ENCODE data around the gene SCT.

The SCT gene

DNA sequence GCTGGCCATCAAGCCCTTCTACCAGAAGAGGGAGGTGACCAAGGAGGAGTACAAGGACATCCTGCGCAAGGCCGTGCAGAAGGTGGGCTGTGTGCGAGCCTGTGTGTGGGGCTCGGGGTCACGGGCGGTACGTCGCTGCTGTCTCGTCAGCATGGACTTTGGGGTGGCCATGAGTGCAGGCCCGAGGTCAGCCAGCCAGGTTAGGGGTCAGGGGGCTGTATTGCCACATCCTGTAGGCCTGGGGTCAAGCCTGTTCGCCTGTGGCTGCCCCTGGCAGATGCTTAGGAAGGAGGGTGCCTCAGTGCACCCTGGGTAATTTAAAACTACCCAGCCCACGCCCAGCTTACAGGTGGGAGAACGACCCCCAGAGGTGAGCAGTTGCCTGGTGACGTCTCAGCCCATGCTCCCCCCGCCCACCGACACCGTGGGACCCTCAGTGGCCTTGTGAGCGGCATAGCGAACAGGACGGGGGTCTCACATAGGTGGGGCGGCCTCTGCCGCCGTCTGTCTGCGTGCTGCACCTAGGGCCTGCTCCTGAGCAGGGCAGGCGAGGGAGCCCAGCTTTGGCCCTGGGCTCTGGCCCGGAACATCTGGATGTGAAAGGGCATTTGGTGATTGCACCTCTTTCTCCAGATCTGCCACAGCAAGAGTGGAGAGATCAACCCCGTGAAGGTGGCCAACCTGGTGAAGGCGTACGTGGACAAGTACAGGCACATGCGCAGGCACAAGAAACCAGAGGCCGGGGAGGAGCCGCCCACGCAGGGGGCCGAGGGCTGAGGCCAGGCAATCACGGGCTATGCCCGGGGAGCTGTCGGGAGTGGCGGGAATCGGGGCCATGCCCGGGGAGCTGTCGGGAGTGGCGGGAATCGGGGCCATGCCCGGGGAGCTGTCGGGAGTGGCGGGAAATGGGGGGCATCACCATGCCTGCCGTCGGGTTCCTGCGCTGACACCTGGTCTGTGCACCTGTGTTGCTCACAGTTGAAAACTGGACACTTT lies 15.7 kb downstream of the SCT start:
- Histone ChIP-seq H3K36me3 (ENCODE audit: insufficient read depth, low read length) (peaks cover 69% of the 10 kb centered on the region), H3K9ac (ENCODE audit: low read length) (no peak overlapping the region)

GRCh38 chr11:610146-610801 lies 16.7 kb downstream of the SCT start:
- H3K9ac ChIP-seq (ENCODE audit: low read length): no peak overlapping the region
- H3K9me2 ChIP-seq (ENCODE audit: low read depth, low read length): no peaks in the 10 kb centered on the region
- H3K4me1 ChIP-seq (ENCODE audit: insufficient read depth, low read length, severe bottlenecking): peaks cover 23% of the 10 kb centered on the region
- H3F3A ChIP-seq (ENCODE audit: insufficient read depth, low read length): no peaks in the 10 kb centered on the region
- no peak overlapping the region for H3K4me3 ChIP-seq (ENCODE audit: low read depth, low read length, poor library complexity, severe bottlenecking)
- H2AFZ ChIP-seq (ENCODE audit: low read length): no peak overlapping the region
- no peak overlapping the region for H3K4me2 ChIP-seq (ENCODE audit: low read length)
- no peaks in the 10 kb centered on the region for H3K27me3 ChIP-seq (ENCODE audit: insufficient read depth, low read length)
- no peak overlapping the region for H3K27ac ChIP-seq (ENCODE audit: low read depth, low read length, poor library complexity, severe bottlenecking)
- peaks cover 79% of the 10 kb centered on the region for H3K36me3 ChIP-seq (ENCODE audit: insufficient read depth, low read length)
- TF ChIP-seq, protein P1, sequence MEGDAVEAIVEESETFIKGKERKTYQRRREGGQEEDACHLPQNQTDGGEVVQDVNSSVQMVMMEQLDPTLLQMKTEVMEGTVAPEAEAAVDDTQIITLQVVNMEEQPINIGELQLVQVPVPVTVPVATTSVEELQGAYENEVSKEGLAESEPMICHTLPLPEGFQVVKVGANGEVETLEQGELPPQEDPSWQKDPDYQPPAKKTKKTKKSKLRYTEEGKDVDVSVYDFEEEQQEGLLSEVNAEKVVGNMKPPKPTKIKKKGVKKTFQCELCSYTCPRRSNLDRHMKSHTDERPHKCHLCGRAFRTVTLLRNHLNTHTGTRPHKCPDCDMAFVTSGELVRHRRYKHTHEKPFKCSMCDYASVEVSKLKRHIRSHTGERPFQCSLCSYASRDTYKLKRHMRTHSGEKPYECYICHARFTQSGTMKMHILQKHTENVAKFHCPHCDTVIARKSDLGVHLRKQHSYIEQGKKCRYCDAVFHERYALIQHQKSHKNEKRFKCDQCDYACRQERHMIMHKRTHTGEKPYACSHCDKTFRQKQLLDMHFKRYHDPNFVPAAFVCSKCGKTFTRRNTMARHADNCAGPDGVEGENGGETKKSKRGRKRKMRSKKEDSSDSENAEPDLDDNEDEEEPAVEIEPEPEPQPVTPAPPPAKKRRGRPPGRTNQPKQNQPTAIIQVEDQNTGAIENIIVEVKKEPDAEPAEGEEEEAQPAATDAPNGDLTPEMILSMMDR (IDR thresholded peaks at IDR 0.05; ENCODE audit: low read length): no peak
- no peak for TF ChIP-seq EZH2 (IDR thresholded peaks at IDR 0.05; ENCODE audit: borderline replicate concordance, low read length)
- H3K79me2 ChIP-seq (ENCODE audit: insufficient read depth, low read length): no peaks in the 10 kb centered on the region
- H3K9me3 ChIP-seq (ENCODE audit: low read length): no peaks in the 10 kb centered on the region
- H4K20me1 ChIP-seq (ENCODE audit: insufficient read depth, low read length): no peaks in the 10 kb centered on the region

More for the DNA sequence above, 15.7 kb downstream of the SCT start:
- no peaks in the 10 kb centered on the region for H3K9me3 ChIP-seq (ENCODE audit: low read length)
- no peak overlapping the region for H2AFZ ChIP-seq (ENCODE audit: low read length)
- no peak overlapping the region for H3K27ac ChIP-seq (ENCODE audit: low read depth, low read length, poor library complexity, severe bottlenecking)
- H3K9me2 ChIP-seq (ENCODE audit: low read depth, low read length): no peaks in the 10 kb centered on the region
- peaks cover 28% of the 10 kb centered on the region for H3K4me1 ChIP-seq (ENCODE audit: insufficient read depth, low read length, severe bottlenecking)
- H4K20me1 ChIP-seq (ENCODE audit: insufficient read depth, low read length): no peaks in the 10 kb centered on the region
- H3K27me3 ChIP-seq (ENCODE audit: insufficient read depth, low read length): no peaks in the 10 kb centered on the region
- no peaks in the 10 kb centered on the region for H3K79me2 ChIP-seq (ENCODE audit: insufficient read depth, low read length)
- TF ChIP-seq, protein P1 (IDR thresholded peaks at IDR 0.05; ENCODE audit: low read length): no peak
- no peak for TF ChIP-seq EZH2 (IDR thresholded peaks at IDR 0.05; ENCODE audit: borderline replicate concordance, low read length)
- no peak overlapping the region for H3K4me2 ChIP-seq (ENCODE audit: low read length)
- H3K4me3 ChIP-seq (ENCODE audit: low read depth, low read length, poor library complexity, severe bottlenecking): no peak overlapping the region
- H3F3A ChIP-seq (ENCODE audit: insufficient read depth, low read length): no peaks in the 10 kb centered on the region

GRCh38 chr11:609341-609811 lies 17.6 kb downstream of the SCT start:
- no peaks in the 10 kb centered on the region for H4K20me1 ChIP-seq (ENCODE audit: insufficient read depth, low read length)
- no peaks in the 10 kb centered on the region for H3K79me2 ChIP-seq (ENCODE audit: insufficient read depth, low read length)
- H3K9me3 ChIP-seq (ENCODE audit: low read length): no peaks in the 10 kb centered on the region
- no peak overlapping the region for H3K4me2 ChIP-seq (ENCODE audit: low read length)
- no peak overlapping the region for H3K4me3 ChIP-seq (ENCODE audit: low read depth, low read length, poor library complexity, severe bottlenecking)
- H3K27ac ChIP-seq (ENCODE audit: low read depth, low read length, poor library complexity, severe bottlenecking): no peak overlapping the region
- H3F3A ChIP-seq (ENCODE audit: insufficient read depth, low read length): no peaks in the 10 kb centered on the region
- H3K27me3 ChIP-seq (ENCODE audit: insufficient read depth, low read length): no peaks in the 10 kb centered on the region
- H3K9me2 ChIP-seq (ENCODE audit: low read depth, low read length): no peaks in the 10 kb centered on the region
- peaks cover 88% of the 10 kb centered on the region for H3K36me3 ChIP-seq (ENCODE audit: insufficient read depth, low read length)
- H2AFZ ChIP-seq (ENCODE audit: low read length): no peak overlapping the region
- TF ChIP-seq, protein P1 (IDR thresholded peaks at IDR 0.05; ENCODE audit: low read length): no peak
- no peak for TF ChIP-seq EZH2 (IDR thresholded peaks at IDR 0.05; ENCODE audit: borderline replicate concordance, low read length)
- no peak overlapping the region for H3K9ac ChIP-seq (ENCODE audit: low read length)
- peaks cover 14% of the 10 kb centered on the region for H3K4me1 ChIP-seq (ENCODE audit: insufficient read depth, low read length, severe bottlenecking)

Data from OCI-LY1 (cell line).